Astrocyte (in vitro differentiated cells and primary cell): ENCODE measurements around the gene PTMS.

ENCODE experiments used
- EZH2 ChIP-seq: IDR thresholded peaks from 2 replicates; pipeline ENCODE4 v1.6.1; 2012; ENCODE audit warnings: mild to moderate bottlenecking, low read length, inconsistent platforms; ENCODE audit not compliant: insufficient read depth
- TF ChIP-seq, protein P1 (sequence below): IDR thresholded peaks from 2 replicates; pipeline ENCODE4 v1.5.1; 2011; ENCODE audit warnings: low read depth, mild to moderate bottlenecking, inconsistent platforms, low read length, moderate library complexity; ENCODE audit not compliant: insufficient read depth

DNA sequence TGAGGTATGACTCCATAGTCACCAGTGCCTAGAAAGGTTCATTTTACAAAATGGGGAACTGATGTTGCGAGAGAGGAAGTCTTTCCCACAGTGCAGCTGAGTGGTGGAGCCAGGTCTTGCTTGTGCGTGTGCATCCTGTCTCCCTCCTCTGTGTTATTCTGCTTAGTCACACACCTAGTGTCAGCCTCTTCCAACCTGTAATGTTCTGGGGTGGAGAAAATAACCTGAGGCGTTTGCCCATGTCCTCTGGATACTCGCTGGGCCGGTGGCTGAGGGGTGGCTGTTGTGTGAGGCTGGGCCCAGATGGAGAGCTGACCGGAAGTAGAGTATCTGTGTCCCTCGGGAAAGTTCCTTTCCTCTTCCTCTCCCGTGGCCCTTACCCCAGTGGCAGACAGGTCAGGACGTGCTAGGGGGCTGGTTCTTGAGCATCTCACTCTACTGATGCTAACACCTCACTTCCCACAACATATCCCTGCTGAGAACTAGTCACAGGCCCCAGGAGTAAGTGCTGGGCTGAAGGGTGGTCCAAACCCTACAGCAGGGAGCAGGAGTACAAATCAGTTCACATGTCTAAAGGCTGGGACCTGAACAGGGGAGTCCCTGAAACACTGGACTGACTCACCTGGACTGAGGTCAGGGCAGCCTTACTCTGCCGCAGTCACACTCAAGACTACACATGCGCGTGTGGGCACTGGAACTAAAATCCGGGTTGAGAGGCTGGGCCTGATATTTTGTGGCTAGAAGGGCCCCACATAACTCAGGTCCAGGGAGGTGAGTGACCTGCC lies 20.2 kb upstream of the PTMS start:
- TF ChIP-seq, protein P1, sequence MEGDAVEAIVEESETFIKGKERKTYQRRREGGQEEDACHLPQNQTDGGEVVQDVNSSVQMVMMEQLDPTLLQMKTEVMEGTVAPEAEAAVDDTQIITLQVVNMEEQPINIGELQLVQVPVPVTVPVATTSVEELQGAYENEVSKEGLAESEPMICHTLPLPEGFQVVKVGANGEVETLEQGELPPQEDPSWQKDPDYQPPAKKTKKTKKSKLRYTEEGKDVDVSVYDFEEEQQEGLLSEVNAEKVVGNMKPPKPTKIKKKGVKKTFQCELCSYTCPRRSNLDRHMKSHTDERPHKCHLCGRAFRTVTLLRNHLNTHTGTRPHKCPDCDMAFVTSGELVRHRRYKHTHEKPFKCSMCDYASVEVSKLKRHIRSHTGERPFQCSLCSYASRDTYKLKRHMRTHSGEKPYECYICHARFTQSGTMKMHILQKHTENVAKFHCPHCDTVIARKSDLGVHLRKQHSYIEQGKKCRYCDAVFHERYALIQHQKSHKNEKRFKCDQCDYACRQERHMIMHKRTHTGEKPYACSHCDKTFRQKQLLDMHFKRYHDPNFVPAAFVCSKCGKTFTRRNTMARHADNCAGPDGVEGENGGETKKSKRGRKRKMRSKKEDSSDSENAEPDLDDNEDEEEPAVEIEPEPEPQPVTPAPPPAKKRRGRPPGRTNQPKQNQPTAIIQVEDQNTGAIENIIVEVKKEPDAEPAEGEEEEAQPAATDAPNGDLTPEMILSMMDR = no peak
- no peak for TF ChIP-seq EZH2
